Measurements from ENCODE around the gene FXYD7. TPM values are rescaled to one million over a fixed set of nuclear protein-coding genes. Genes with fewer than 3 reads are reported as not detected.

The FXYD7 gene
- total RNA-seq, 1 experiment from 2014 or later: not detected

GRCh38 chr19:35135389-35135909 lies 7.6 kb upstream of the FXYD7 start:
- intact Hi-C loops (cut with micrococcal nuclease): loop anchor here (1.0 kb wide), 1 partner anchor 21 kb away; no protein-coding TSS in a partner anchor
- CTCF ChIA-PET: interaction anchor here (0.8 kb wide), 1 partner anchor 91 kb away, joined by 3 read pairs; no protein-coding TSS in a partner anchor
- H4K20me1 ChIP-seq (ENCODE audit: low read length): no peaks in the 10 kb centered on the region
- no peaks in the 10 kb centered on the region for H3K36me3 ChIP-seq (ENCODE audit: low read depth, low read length)
- DNase-seq (peak; percentile 62), ATAC-seq (peak; percentile 89)
- TF ChIP-seq CTCF (conservative IDR thresholded peaks at IDR 0.05; ENCODE audit: low read depth, low read length) (peak; percentile 77), EZH2 (IDR thresholded peaks at IDR 0.05; ENCODE audit: low read length, unreplicated experiment) (no peak)
- no TSS peak for BruUV-seq (replicated peaks)
- no peaks in the 10 kb centered on the region for H3K9me3 ChIP-seq (ENCODE audit: low read length)
- H3K79me2 ChIP-seq (ENCODE audit: low read length): no peaks in the 10 kb centered on the region
- POLR2A ChIA-PET (ENCODE audit: unreplicated experiment): no interaction called here
- no peak overlapping the region for H3K4me3 ChIP-seq (ENCODE audit: low read length)
- no peak overlapping the region for H3K4me2 ChIP-seq (ENCODE audit: low read length)
- H3K27ac ChIP-seq (ENCODE audit: low read length): no peak overlapping the region
- no peaks in the 10 kb centered on the region for H3K27me3 ChIP-seq (ENCODE audit: low read length)
- H3K9me2 ChIP-seq (replicated peaks; ENCODE audit: low read length): no peaks in the 10 kb centered on the region
- H3K9ac ChIP-seq (ENCODE audit: low read length): no peak overlapping the region
- H3K4me1 ChIP-seq (ENCODE audit: insufficient read depth, low read length): no peaks in the 10 kb centered on the region
- H2AFZ ChIP-seq (ENCODE audit: low read length): no peak overlapping the region
- H3F3A ChIP-seq (ENCODE audit: low read length, unreplicated experiment): no peaks in the 10 kb centered on the region

DNA sequence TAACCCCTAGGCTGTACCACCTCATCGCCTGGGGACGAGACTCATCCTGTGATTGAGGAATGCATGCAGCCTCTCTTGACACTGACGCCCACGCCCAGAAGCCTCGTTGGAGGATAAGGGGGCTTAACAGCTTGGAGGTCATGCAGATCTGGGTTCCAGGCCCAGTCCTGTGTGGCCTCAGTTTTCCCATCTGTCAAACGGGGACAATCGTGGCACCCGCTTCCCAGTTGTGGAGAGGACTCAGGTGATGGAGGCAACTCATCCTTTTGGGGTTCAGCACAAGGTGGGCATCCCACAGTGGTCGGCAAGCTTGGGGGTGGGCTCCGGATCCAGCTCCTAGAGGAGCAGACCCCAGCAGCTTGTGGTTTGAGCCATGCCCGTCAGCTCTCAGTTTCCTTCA lies 6.8 kb upstream of the FXYD7 start:
- CTCF ChIA-PET: no interaction called here

More for the DNA sequence above, 6.8 kb upstream of the FXYD7 start:
- no TSS peak for BruUV-seq (replicated peaks)
- Histone ChIP-seq H2AFZ (ENCODE audit: low read length) (no peak overlapping the region), H3K4me3 (ENCODE audit: low read length) (no peak overlapping the region), H3K9ac (ENCODE audit: low read length) (no peak overlapping the region), H3K4me2 (ENCODE audit: low read length) (no peak overlapping the region), H3K4me1 (ENCODE audit: insufficient read depth, low read length) (no peaks in the 10 kb centered on the region), H3F3A (ENCODE audit: low read length, unreplicated experiment) (no peaks in the 10 kb centered on the region), H3K9me2 (replicated peaks; ENCODE audit: low read length) (no peaks in the 10 kb centered on the region), H3K27ac (ENCODE audit: low read length) (no peak overlapping the region), H3K27me3 (ENCODE audit: low read length) (no peaks in the 10 kb centered on the region), H4K20me1 (ENCODE audit: low read length) (no peaks in the 10 kb centered on the region), H3K36me3 (ENCODE audit: low read depth, low read length) (no peaks in the 10 kb centered on the region), H3K9me3 (ENCODE audit: low read length) (no peaks in the 10 kb centered on the region), H3K79me2 (ENCODE audit: low read length) (no peaks in the 10 kb centered on the region)
- ATAC-seq: no peak
- POLR2A ChIA-PET (ENCODE audit: unreplicated experiment): no interaction called here
- intact Hi-C loops (cut with micrococcal nuclease): no loop called here
- DNase-seq: no peak
- TF ChIP-seq EZH2 (IDR thresholded peaks at IDR 0.05; ENCODE audit: low read length, unreplicated experiment) (no peak), CTCF (conservative IDR thresholded peaks at IDR 0.05; ENCODE audit: low read depth, low read length) (no peak), EZH2phosphoT487 (IDR thresholded peaks at IDR 0.05; ENCODE audit: borderline replicate concordance, low read length) (no peak)
